H9 (cell line): Measurements from ENCODE around the gene RTF2. TPM values are rescaled to one million over a fixed set of nuclear protein-coding genes. Genes with fewer than 3 reads are reported as not detected.

Experiments used
- DNase-seq: peaks from one replicate; pipeline ENCODE4 v3.0.0-alpha.2; 2017
- H2AFZ ChIP-seq: one replicate; pipeline ENCODE4 v1.6.1; 2013; ENCODE audit warnings: mild to moderate bottlenecking, low read length, control low read depth, moderate library complexity
- H2AK5ac ChIP-seq: 2 replicates; pipeline ENCODE4 v1.6.1; 2013; ENCODE audit warnings: low read length, control low read depth, mixed read lengths; ENCODE audit not compliant: insufficient read length
- H2BK120ac ChIP-seq: one replicate; pipeline ENCODE4 v1.6.1; 2013; ENCODE audit warnings: low read depth, mild to moderate bottlenecking, low read length, control low read depth, inconsistent platforms; ENCODE audit not compliant: poor library complexity, severe bottlenecking
- H2BK12ac ChIP-seq: 2 replicates; pipeline ENCODE4 v1.6.1; 2013; ENCODE audit warnings: low read length, control low read depth, mixed read lengths, low read depth; ENCODE audit not compliant: insufficient read length
- H2BK15ac ChIP-seq: 2 replicates; pipeline ENCODE4 v1.6.1; 2013; ENCODE audit warnings: low read depth, low read length, control low read depth
- H2BK20ac ChIP-seq: one replicate; pipeline ENCODE4 v1.6.1; 2013; ENCODE audit warnings: low read depth, mild to moderate bottlenecking, low read length, control low read depth, inconsistent platforms; ENCODE audit not compliant: poor library complexity, severe bottlenecking
- H2BK5ac ChIP-seq: 2 replicates; pipeline ENCODE4 v1.6.1; 2013; ENCODE audit warnings: low read length, control low read depth, mixed read lengths; ENCODE audit not compliant: insufficient read length
- H3K14ac ChIP-seq: 2 replicates; pipeline ENCODE4 v1.6.1; 2013; ENCODE audit warnings: low read length, control low read depth; ENCODE audit not compliant: insufficient read depth
- H3K18ac ChIP-seq: 2 replicates; pipeline ENCODE4 v1.6.1; 2013; ENCODE audit warnings: low read depth, mild to moderate bottlenecking, mixed read lengths, low read length, control low read depth; ENCODE audit not compliant: insufficient read length
- H3K23ac ChIP-seq: 2 replicates; pipeline ENCODE4 v1.6.1; 2013; ENCODE audit warnings: low read length, control low read depth, mixed read lengths, low read depth; ENCODE audit not compliant: insufficient read length
- H3K23me2 ChIP-seq: 2 replicates; pipeline ENCODE4 v1.6.1; 2013; ENCODE audit warnings: low read depth, mild to moderate bottlenecking, mixed read lengths, low read length, control low read depth; ENCODE audit not compliant: insufficient read length, poor library complexity, severe bottlenecking
- H3K27ac ChIP-seq: 2 replicates; pipeline ENCODE4 v1.5.1; 2013; ENCODE audit warnings: low read length, control low read depth, mixed read lengths, low read depth; ENCODE audit not compliant: insufficient read length
- H3K27me3 ChIP-seq: 2 replicates; pipeline ENCODE4 v1.6.1; 2013; ENCODE audit warnings: low read length, control low read depth, inconsistent platforms; ENCODE audit not compliant: insufficient read depth
- H3K4ac ChIP-seq: 2 replicates; pipeline ENCODE4 v1.6.1; 2013; ENCODE audit warnings: low read depth, mild to moderate bottlenecking, control low read depth, inconsistent platforms, low read length, moderate library complexity
- H3K4me1 ChIP-seq: 2 replicates; pipeline ENCODE4 v1.6.1; 2013; ENCODE audit warnings: low read length, control low read depth, inconsistent platforms; ENCODE audit not compliant: insufficient read depth
- H3K4me2 ChIP-seq: 2 replicates; pipeline ENCODE4 v1.6.1; 2013; ENCODE audit warnings: low read length, control low read depth, mixed read lengths; ENCODE audit not compliant: insufficient read length, insufficient read depth
- H3K56ac ChIP-seq: 2 replicates; pipeline ENCODE4 v1.6.1; 2013; ENCODE audit warnings: low read depth, mild to moderate bottlenecking, mixed read lengths, low read length, control low read depth; ENCODE audit not compliant: insufficient read length
- H3K79me1 ChIP-seq: 2 replicates; pipeline ENCODE4 v1.6.1; 2013; ENCODE audit warnings: low read depth, mild to moderate bottlenecking, moderate library complexity, low read length, control low read depth, inconsistent platforms; ENCODE audit not compliant: insufficient read depth, poor library complexity, severe bottlenecking
- H3K79me2 ChIP-seq: 2 replicates; pipeline ENCODE4 v1.6.1; 2013; ENCODE audit warnings: low read length, control low read depth, inconsistent platforms; ENCODE audit not compliant: insufficient read depth
- H3K9ac ChIP-seq: 2 replicates; pipeline ENCODE4 v1.6.1; 2013; ENCODE audit warnings: low read length, control low read depth, mixed read lengths; ENCODE audit not compliant: insufficient read length; ENCODE audit errors: extremely low read depth
- H3K9me3 ChIP-seq: one replicate; pipeline ENCODE4 v1.6.1; 2013; ENCODE audit warnings: low read depth, low read length, inconsistent platforms; ENCODE audit not compliant: control insufficient read depth
- H3T11ph ChIP-seq: one replicate; pipeline ENCODE4 v1.6.1; 2013; ENCODE audit warnings: mild to moderate bottlenecking, low read length, control low read depth, inconsistent platforms
- H4K20me1 ChIP-seq: one replicate; pipeline ENCODE4 v1.6.1; 2013; ENCODE audit not compliant: control insufficient read depth, insufficient read length, insufficient read depth
- H4K5ac ChIP-seq: 2 replicates; pipeline ENCODE4 v1.6.1; 2013; ENCODE audit warnings: low read depth, mild to moderate bottlenecking, mixed read lengths, low read length, control low read depth; ENCODE audit not compliant: insufficient read length
- H4K8ac ChIP-seq: replicated peaks from 2 replicates; pipeline ENCODE4 v1.6.1; 2013; ENCODE audit warnings: low read length, control low read depth, mixed read lengths, low read depth; ENCODE audit not compliant: insufficient read length
- H4K91ac ChIP-seq: 2 replicates; pipeline ENCODE4 v1.6.1; 2013; ENCODE audit warnings: low read depth, mild to moderate bottlenecking, moderate library complexity, mixed read lengths, low read length, control low read depth; ENCODE audit not compliant: insufficient read length
- H3K27ac Mint-ChIP-seq, 3 experiments: 2 replicates in 2 of 3; 3 replicates in 1 of 3; pipeline ENCODE4 v1.8.0; 2020 to 2021; ENCODE audit warnings: mixed read lengths in 3 of 3, mild to moderate bottlenecking in 1 of 3, moderate library complexity in 1 of 3
- H3K27me3 Mint-ChIP-seq: 2 replicates; pipeline ENCODE4 v1.8.0; 2021; ENCODE audit warnings: low read depth, mild to moderate bottlenecking, moderate library complexity, mixed read lengths
- H3K36me3 Mint-ChIP-seq, 3 experiments: 2 replicates in 2 of 3; 3 replicates in 1 of 3; pipeline ENCODE4 v1.8.0; 2020 to 2021; ENCODE audit warnings: low read depth in 3 of 3, mixed read lengths in 3 of 3; ENCODE audit not compliant: insufficient read depth in 1 of 3
- H3K4me1 Mint-ChIP-seq, 2 experiments: 2 replicates each; pipeline ENCODE4 v1.8.0; 2020; ENCODE audit warnings: mixed read lengths in 2 of 2
- H3K4me3 Mint-ChIP-seq, 2 experiments: 2 replicates in 1 of 2; 3 replicates in 1 of 2; pipeline ENCODE4 v1.8.0; 2020 to 2021; ENCODE audit warnings: mild to moderate bottlenecking in 2 of 2, mixed read lengths in 2 of 2, moderate library complexity in 1 of 2
- H3K9me3 Mint-ChIP-seq, 2 experiments: 2 replicates in 1 of 2; 3 replicates in 1 of 2; pipeline ENCODE4 v1.8.0; 2020; ENCODE audit warnings: mild to moderate bottlenecking in 2 of 2, mixed read lengths in 2 of 2, moderate library complexity in 1 of 2
- WGBS: extraction: QIAGEN DNeasy Blood & Tissue Kit; methylation state at CpG from one replicate; pipeline ENCODE4 v1.1.7; 2013; ENCODE audit warnings: missing lambda C conversion rate, low lambda C conversion rate, mixed read lengths; ENCODE audit not compliant: insufficient read length; ENCODE audit errors: extremely low coverage; 5-methylcytosine and 5-hydroxymethylcytosine counted together
- total RNA-seq: library from RNA; stranded (reverse); gene quantifications from 2 replicates; pipeline ENCODE4 v1.2.1, GENCODE V29; 2021
- TF ChIP-seq, protein P1 (sequence below): fragments of 200-600 bp; sonication (generic); conservative IDR thresholded peaks from 3 replicates; pipeline ENCODE4 v1.8.0; 2021; ENCODE audit warnings: antibody characterized with exemption, mild to moderate bottlenecking

The RTF2 gene
- total RNA-seq, 1 experiment from 2014 or later, result 62.6 TPM

DNA sequence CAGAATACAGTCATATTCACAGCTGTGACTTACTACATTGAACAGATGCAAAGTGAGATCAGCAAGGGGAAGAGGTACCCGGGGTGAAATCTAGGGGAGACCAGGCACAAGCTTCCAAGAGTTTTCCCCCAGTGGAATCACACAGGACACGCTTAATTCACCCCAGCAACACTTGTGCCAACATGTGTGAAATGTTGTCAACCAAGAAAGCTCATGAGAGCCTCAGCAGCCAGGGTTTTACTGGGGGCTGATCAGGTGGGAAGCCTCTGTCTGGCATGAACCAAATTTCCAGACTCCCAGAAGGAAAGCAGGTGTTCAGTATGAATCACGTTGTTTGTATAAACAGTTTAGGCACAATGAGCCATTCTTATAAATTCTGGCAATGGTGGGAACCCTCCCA, 6.9 kb upstream of the RTF2 start:
- Histone ChIP-seq H2BK5ac (no peak overlapping the region), H2BK12ac (no peak overlapping the region), H4K91ac (no peak overlapping the region), H3K23ac (no peak overlapping the region), H3K4ac (no peak overlapping the region), H4K5ac (no peak overlapping the region), H3K27ac (no peak overlapping the region), H3K79me2 (no peaks in the 10 kb centered on the region), H3K4me2 (no peak overlapping the region), H3K18ac (no peak overlapping the region), H4K20me1 (no peaks in the 10 kb centered on the region), H3K79me1 (no peaks in the 10 kb centered on the region), H3K4me1 (no peaks in the 10 kb centered on the region), H3T11ph (no peak overlapping the region), H3K9me3 (no peaks in the 10 kb centered on the region), H2AFZ (no peak overlapping the region), H3K56ac (no peak overlapping the region), H2BK20ac (no peak overlapping the region), H3K23me2 (no peaks in the 10 kb centered on the region), H2BK120ac (no peak overlapping the region), H2AK5ac (no peak overlapping the region), H3K9ac (no peak overlapping the region), H4K8ac (no peak overlapping the region), H2BK15ac (no peak overlapping the region), H3K27me3 (no peaks in the 10 kb centered on the region), H3K14ac (no peak overlapping the region; the same call in 1 of the 2 replicates)
- Mint-ChIP-seq H3K36me3 (no peaks in the 10 kb centered on the region), H3K9me3 (no peaks in the 10 kb centered on the region), H3K4me3 (no peak overlapping the region), H3K27me3 (peaks cover 22% of the 10 kb centered on the region), H3K27ac (no peak overlapping the region), H3K4me1 (no peaks in the 10 kb centered on the region)
- no CpG with 5 or more reads among the region's 3 CpGs for WGBS
- TF ChIP-seq, protein P1, sequence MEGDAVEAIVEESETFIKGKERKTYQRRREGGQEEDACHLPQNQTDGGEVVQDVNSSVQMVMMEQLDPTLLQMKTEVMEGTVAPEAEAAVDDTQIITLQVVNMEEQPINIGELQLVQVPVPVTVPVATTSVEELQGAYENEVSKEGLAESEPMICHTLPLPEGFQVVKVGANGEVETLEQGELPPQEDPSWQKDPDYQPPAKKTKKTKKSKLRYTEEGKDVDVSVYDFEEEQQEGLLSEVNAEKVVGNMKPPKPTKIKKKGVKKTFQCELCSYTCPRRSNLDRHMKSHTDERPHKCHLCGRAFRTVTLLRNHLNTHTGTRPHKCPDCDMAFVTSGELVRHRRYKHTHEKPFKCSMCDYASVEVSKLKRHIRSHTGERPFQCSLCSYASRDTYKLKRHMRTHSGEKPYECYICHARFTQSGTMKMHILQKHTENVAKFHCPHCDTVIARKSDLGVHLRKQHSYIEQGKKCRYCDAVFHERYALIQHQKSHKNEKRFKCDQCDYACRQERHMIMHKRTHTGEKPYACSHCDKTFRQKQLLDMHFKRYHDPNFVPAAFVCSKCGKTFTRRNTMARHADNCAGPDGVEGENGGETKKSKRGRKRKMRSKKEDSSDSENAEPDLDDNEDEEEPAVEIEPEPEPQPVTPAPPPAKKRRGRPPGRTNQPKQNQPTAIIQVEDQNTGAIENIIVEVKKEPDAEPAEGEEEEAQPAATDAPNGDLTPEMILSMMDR, result no peak
- no peak for DNase-seq
